Neural crest cell (in vitro differentiated cells): ENCODE measurements around the gene PUM1. TPM values are rescaled to one million over a fixed set of nuclear protein-coding genes. Genes with fewer than 3 reads are reported as not detected.
A peak's percentile ranks its signal among the peaks of the same experiment; 100 is the strongest.

Experiments
- DNase-seq: peaks from one replicate; pipeline ENCODE4 v3.0.0; 2021; ENCODE audit warnings: low read depth, mixed read lengths, low spot score
- H3K27ac Mint-ChIP-seq: one replicate; pipeline ENCODE4 v1.8.0; 2021; ENCODE audit warnings: mild to moderate bottlenecking, mixed read lengths; ENCODE audit not compliant: unreplicated experiment
- H3K27me3 Mint-ChIP-seq: 2 replicates; pipeline ENCODE4 v1.8.0; 2021; ENCODE audit warnings: low read depth, mild to moderate bottlenecking, mixed read lengths
- H3K36me3 Mint-ChIP-seq: 2 replicates; pipeline ENCODE4 v1.8.0; 2021; ENCODE audit warnings: low read depth, mild to moderate bottlenecking, mixed read lengths
- H3K4me1 Mint-ChIP-seq: 2 replicates; pipeline ENCODE4 v1.8.0; 2021; ENCODE audit warnings: mixed read lengths
- H3K4me3 Mint-ChIP-seq: one replicate; pipeline ENCODE4 v1.8.0; 2021; ENCODE audit warnings: mild to moderate bottlenecking, mixed read lengths
- H3K9me3 Mint-ChIP-seq: 2 replicates; pipeline ENCODE4 v1.8.0; 2021; ENCODE audit warnings: mixed read lengths
- CTCF ChIP-seq: fragments of 200-600 bp; sonication (generic); conservative IDR thresholded peaks from 2 replicates; pipeline ENCODE4 v1.5.0; 2021; ENCODE audit warnings: antibody characterized with exemption, mild to moderate bottlenecking
- total RNA-seq: library from RNA; stranded (reverse); gene quantifications from 2 replicates; pipeline ENCODE4 v1.2.1, GENCODE V29; 2021

PUM1 gene
- total RNA-seq, 1 donor from 2014 or later: 164 TPM

DNA sequence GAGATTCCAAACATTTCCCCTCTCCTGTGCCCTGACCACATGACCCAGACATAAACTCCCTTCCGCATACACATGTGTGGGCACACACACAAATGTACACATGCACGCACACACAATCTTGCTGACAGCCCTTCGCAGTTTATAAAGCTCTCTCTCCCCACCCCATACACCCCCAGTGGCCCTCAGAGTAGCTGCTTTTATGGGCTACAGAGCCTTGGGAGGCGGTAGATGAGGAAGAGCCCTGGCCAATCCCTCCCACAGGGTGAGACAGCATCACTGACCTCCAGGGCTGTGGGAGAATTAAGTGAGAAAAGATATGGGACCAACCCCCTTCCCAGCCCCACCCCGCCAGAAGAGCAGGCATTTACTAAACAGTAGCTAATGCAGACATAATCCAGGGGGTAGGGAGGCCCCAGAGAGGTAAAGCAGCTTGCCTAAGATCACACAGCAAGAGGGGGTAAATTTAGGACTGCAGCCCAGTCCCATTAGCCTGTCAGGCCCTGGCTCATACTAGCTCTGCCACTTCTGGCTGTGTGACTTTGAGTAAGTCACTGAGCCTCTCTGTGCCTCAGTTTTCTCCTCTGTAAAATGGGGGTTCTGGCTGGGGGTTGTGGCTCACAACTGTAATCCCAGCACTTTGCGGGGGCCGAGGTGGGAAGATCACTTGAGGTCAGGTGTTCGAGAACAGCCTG, 162.0 kb downstream of the PUM1 start:
- Mint-ChIP-seq H3K36me3 (no peaks in the 10 kb centered on the region), H3K4me3 (peak overlapping the region; percentile 68), H3K27ac (peak overlapping the region; percentile 88), H3K27me3 (no peaks in the 10 kb centered on the region), H3K9me3 (no peaks in the 10 kb centered on the region), H3K4me1 (peaks cover 51% of the 10 kb centered on the region)
- DNase-seq: no peak
- no peak for TF ChIP-seq CTCF

GRCh38 chr1:30902593-30903290, 162.8 kb downstream of the PUM1 start:
- no peaks in the 10 kb centered on the region for H3K9me3 Mint-ChIP-seq
- no peak for DNase-seq
- no peaks in the 10 kb centered on the region for H3K36me3 Mint-ChIP-seq
- H3K27me3 Mint-ChIP-seq: no peaks in the 10 kb centered on the region
- peak overlapping the region; percentile 68 for H3K4me3 Mint-ChIP-seq
- peak overlapping the region; percentile 91 for H3K27ac Mint-ChIP-seq
- peaks cover 53% of the 10 kb centered on the region for H3K4me1 Mint-ChIP-seq
- TF ChIP-seq CTCF: no peak

DNA sequence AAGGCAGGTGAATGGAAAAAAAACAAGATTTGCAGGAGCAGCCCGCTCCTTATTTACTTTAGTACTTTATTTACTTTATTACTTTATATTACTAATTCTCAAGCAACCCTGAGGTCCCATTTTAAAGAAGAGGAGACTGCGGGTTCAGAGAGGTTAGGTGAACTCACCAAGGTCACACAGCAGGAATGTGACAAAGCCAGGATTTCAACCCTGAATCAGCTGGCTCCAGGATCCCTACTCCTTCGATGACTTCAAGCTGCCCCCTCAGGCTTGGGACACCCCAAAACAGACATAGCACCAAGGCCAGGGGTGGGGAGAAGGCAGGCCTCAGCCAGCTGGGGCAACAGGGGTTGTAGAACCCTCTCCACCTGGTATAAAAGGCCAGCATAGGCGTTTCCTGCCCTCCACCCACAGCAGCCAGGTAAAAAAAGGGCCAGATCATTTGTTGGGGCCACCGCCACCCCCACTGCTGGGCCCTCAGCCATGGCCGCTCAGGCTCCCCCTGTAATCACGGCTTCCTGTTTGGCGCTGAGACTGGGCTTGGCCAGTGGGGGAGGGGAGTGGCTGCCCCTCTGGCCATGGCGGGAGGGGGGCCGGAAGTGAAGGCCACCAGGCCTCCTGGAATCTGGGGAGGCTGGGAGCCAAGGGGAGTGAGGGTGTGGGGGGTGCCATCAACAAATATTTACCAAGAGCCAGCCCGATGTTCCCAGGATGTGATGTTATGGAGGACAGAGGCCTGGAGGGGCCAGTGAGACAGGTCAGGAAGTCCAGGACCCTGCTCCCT, 163.5 kb downstream of the PUM1 start:
- Mint-ChIP-seq H3K4me1 (peaks cover 51% of the 10 kb centered on the region), H3K27ac (no peak overlapping the region), H3K27me3 (no peaks in the 10 kb centered on the region), H3K36me3 (no peaks in the 10 kb centered on the region), H3K4me3 (no peak overlapping the region), H3K9me3 (no peaks in the 10 kb centered on the region)
- TF ChIP-seq CTCF: no peak
- DNase-seq: no peak

DNA sequence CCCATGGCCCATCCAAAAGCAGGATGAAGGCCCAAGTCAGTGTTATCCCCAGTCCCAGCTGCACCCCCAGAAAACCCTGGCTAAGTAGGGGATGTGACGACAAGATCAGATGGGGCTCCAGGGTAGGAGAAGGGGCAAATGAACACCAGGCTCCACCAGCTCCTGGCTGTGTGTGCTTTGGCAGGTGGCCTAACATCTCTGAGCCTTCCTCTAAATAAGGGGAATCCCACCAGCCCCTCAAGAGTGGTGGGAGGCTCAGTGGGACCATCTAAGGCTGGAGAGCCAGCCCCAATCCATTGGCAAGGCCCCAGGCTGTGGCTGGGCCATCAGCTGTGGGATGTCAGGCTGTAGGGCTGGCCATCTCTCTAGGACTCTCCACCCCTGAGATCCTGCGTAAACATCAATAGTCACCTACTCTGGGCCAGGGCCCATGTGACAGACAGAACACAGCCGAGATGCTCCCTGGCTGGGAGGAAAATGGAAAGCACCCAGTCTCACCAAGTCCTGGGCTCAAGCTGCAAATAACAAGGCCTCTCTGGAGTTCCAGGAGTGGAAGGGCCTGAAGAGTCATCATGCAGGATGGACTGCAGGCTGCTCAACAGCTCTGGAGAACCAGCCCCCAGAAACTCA, 164.5 kb downstream of the PUM1 start:
- no peak for TF ChIP-seq CTCF
- H3K27me3 Mint-ChIP-seq: no peaks in the 10 kb centered on the region
- DNase-seq: no peak
- H3K36me3 Mint-ChIP-seq: no peaks in the 10 kb centered on the region
- no peak overlapping the region for H3K27ac Mint-ChIP-seq
- peaks cover 54% of the 10 kb centered on the region for H3K4me1 Mint-ChIP-seq
- no peaks in the 10 kb centered on the region for H3K9me3 Mint-ChIP-seq
- H3K4me3 Mint-ChIP-seq: no peak overlapping the region

GRCh38 chr1:30900486-30900885, 165.0 kb downstream of the PUM1 start:
- no peaks in the 10 kb centered on the region for H3K27me3 Mint-ChIP-seq
- peaks cover 53% of the 10 kb centered on the region for H3K4me1 Mint-ChIP-seq
- H3K27ac Mint-ChIP-seq: no peak overlapping the region
- no peak for TF ChIP-seq CTCF
- no peaks in the 10 kb centered on the region for H3K36me3 Mint-ChIP-seq
- H3K9me3 Mint-ChIP-seq: no peaks in the 10 kb centered on the region
- no peak for DNase-seq
- H3K4me3 Mint-ChIP-seq: no peak overlapping the region
